Esophagus muscularis mucosa (tissue), 4 donors: Measurements from ENCODE around the gene ZNF556.

ENCODE experiments used
- CTCF ChIP-seq, 3 experiments: fragments of 200-600 bp in 2 of 3; fragments of 450-650 bp in 1 of 3; sonication (generic) in 2 of 3; IDR thresholded peaks; one replicate each; pipeline ENCODE4 v1.5.1; 2017 to 2019; ENCODE audit warnings: antibody characterized with exemption in 3 of 3, mild to moderate bottlenecking in 2 of 3, moderate library complexity in 1 of 3
- EP300 ChIP-seq: sonication (generic); formaldehyde crosslinking; IDR thresholded peaks from one replicate; pipeline ENCODE4 v1.6.1; 2017; ENCODE audit warnings: antibody characterized with exemption
- POLR2A ChIP-seq: fragments of 450-650 bp; IDR thresholded peaks from one replicate; pipeline ENCODE4 v1.6.1; 2017; ENCODE audit warnings: antibody characterized with exemption, moderate library complexity, mild to moderate bottlenecking, low read depth
- POLR2AphosphoS5 ChIP-seq, 2 donors: sonication (generic); formaldehyde crosslinking; IDR thresholded peaks; one replicate each; pipeline ENCODE4 v1.6.1; 2017; ENCODE audit warnings: antibody characterized with exemption in 2 of 2

- TF ChIP-seq POLR2A (no peak), CTCF (IDR thresholded peaks at IDR 0.05) (no peak), EP300 (no peak), POLR2AphosphoS5 (IDR thresholded peaks at IDR 0.05) (no peak)
Observed at GRCh38 chr19:2905918-2906519, 38.9 kb downstream of the ZNF556 start.
